GM18909 (cell line): ENCODE measurements around the gene AADACL3.
"Not testable (repeated sequence)": the region's sequence is repeated elsewhere in the genome, so short reads cannot be mapped to it uniquely, and the experiment has no call there.

Experiments
- ATAC-seq: cut with Tn5 transposase; IDR thresholded peaks from one replicate; pipeline ENCODE4 v1.9.1; 2021; ENCODE audit warnings: mild to moderate bottlenecking; ENCODE audit not compliant: unreplicated experiment, poor library complexity

The AADACL3 gene

GRCh38 chr1:12715896-12716437 is at the start of gene AADACL3:
TSS of gene AADACL3 (plus strand) at chr1:12716110. CDS start at chr1:12716177, 67 bp downstream.
- ATAC-seq, result no peak

GRCh38 chr1:12666141-12666735 is 49.7 kb upstream of the AADACL3 start:
- ATAC-seq, result no peak

GRCh38 chr1:12669529-12670068 is 46.3 kb upstream of the AADACL3 start:
- ATAC-seq, result no peak

- no peak for ATAC-seq
These were observed 41.6 kb upstream of the AADACL3 start for GRCh38 chr1:12674358-12674757.

- ATAC-seq, result not testable (repeated sequence)
These were observed 39.8 kb upstream of the AADACL3 start for GRCh38 chr1:12676122-12676521.

- no peak for ATAC-seq
These were observed 38.3 kb upstream of the AADACL3 start for GRCh38 chr1:12677565-12677964.

GRCh38 chr1:12678350-12678749 is 37.6 kb upstream of the AADACL3 start:
- ATAC-seq, result no peak

- ATAC-seq, result no peak
These were observed 37.1 kb upstream of the AADACL3 start for GRCh38 chr1:12678820-12679219.

- ATAC-seq, result no peak
These were observed 25.8 kb upstream of the AADACL3 start for GRCh38 chr1:12690156-12690555.

GRCh38 chr1:12692967-12693782 is 22.7 kb upstream of the AADACL3 start:
- no peak for ATAC-seq

- no peak for ATAC-seq
These were observed 19.3 kb upstream of the AADACL3 start for GRCh38 chr1:12696658-12697057.

- no peak for ATAC-seq
These were observed 18.5 kb upstream of the AADACL3 start for GRCh38 chr1:12697397-12697796.

GRCh38 chr1:12703821-12704451 is 12.0 kb upstream of the AADACL3 start:
- no peak for ATAC-seq

- ATAC-seq, result no peak
These were observed 9.8 kb upstream of the AADACL3 start for GRCh38 chr1:12706061-12706460.

- ATAC-seq, result no peak
These were observed 7.4 kb upstream of the AADACL3 start for GRCh38 chr1:12708396-12709090.

- no peak for ATAC-seq
These were observed 6.8 kb upstream of the AADACL3 start for GRCh38 chr1:12709091-12709491.

GRCh38 chr1:12709696-12710095 is 6.2 kb upstream of the AADACL3 start:
- ATAC-seq, result no peak

GRCh38 chr1:12711536-12711935 is 4.4 kb upstream of the AADACL3 start:
- no peak for ATAC-seq

GRCh38 chr1:12712076-12712475 is 3.8 kb upstream of the AADACL3 start:
- no peak for ATAC-seq

- no peak for ATAC-seq
These were observed 3.0 kb upstream of the AADACL3 start for GRCh38 chr1:12712929-12713328.
